Epithelial cell of esophagus (primary cell): Measurements from ENCODE around the gene C1QTNF6.
A peak's percentile ranks its signal among the peaks of the same experiment; 100 is the strongest.

Source experiments
- DNase-seq: peaks from one replicate; pipeline ENCODE4 v3.0.0; 2010; ENCODE audit warnings: low read depth
- H3K4me3 ChIP-seq: 2 replicates; pipeline ENCODE4 v1.5.1; 2011; ENCODE audit warnings: mild to moderate bottlenecking, low read length, control low read depth
- TF ChIP-seq, protein P1 (sequence below): IDR thresholded peaks from 2 replicates; pipeline ENCODE4 v1.5.1; 2011; ENCODE audit warnings: low read depth, mild to moderate bottlenecking, low read length, control low read depth, inconsistent platforms; ENCODE audit not compliant: insufficient read depth; ENCODE audit errors: missing control alignments

C1QTNF6 gene

DNA sequence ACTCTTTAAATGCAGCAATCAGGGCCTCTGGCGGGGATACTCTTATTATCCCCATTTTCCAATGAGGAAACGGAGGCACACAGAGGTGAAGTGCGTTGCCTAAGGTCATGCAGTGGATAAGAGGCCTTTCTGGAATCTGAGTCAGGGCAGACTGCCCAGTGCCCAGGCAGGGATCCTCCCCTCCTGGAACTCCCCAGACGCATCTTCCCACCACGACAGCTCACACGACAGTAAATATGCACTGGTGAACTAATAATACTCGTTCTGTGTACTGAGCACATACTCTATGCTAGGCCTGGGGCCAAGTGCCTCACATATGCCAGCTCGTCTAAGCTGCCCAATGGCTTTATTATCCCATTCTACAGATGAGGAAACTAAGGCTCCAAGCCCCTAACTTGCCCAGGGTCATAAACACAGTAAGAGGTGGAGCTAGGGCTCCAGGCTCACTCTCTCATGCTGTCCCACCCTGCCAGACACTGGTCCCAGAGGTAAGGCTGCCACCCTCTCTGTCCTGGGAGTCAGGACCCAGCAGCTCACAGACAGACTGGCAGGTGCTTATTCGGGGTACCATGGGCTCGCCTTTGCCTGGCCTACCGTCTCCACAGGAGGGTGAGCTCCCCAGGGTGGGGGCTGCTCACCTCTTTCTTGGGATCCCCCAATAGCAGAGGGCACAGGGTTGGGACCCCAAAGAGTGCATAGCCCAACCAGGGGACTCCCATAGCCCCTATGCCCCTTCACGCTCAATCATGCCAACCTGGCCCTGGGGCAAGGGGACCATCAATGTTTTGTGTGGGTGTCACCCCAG lies 40.7 kb downstream of the C1QTNF6 start:
- TF ChIP-seq, protein P1, sequence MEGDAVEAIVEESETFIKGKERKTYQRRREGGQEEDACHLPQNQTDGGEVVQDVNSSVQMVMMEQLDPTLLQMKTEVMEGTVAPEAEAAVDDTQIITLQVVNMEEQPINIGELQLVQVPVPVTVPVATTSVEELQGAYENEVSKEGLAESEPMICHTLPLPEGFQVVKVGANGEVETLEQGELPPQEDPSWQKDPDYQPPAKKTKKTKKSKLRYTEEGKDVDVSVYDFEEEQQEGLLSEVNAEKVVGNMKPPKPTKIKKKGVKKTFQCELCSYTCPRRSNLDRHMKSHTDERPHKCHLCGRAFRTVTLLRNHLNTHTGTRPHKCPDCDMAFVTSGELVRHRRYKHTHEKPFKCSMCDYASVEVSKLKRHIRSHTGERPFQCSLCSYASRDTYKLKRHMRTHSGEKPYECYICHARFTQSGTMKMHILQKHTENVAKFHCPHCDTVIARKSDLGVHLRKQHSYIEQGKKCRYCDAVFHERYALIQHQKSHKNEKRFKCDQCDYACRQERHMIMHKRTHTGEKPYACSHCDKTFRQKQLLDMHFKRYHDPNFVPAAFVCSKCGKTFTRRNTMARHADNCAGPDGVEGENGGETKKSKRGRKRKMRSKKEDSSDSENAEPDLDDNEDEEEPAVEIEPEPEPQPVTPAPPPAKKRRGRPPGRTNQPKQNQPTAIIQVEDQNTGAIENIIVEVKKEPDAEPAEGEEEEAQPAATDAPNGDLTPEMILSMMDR, result no peak
- no peak overlapping the region for H3K4me3 ChIP-seq

DNA sequence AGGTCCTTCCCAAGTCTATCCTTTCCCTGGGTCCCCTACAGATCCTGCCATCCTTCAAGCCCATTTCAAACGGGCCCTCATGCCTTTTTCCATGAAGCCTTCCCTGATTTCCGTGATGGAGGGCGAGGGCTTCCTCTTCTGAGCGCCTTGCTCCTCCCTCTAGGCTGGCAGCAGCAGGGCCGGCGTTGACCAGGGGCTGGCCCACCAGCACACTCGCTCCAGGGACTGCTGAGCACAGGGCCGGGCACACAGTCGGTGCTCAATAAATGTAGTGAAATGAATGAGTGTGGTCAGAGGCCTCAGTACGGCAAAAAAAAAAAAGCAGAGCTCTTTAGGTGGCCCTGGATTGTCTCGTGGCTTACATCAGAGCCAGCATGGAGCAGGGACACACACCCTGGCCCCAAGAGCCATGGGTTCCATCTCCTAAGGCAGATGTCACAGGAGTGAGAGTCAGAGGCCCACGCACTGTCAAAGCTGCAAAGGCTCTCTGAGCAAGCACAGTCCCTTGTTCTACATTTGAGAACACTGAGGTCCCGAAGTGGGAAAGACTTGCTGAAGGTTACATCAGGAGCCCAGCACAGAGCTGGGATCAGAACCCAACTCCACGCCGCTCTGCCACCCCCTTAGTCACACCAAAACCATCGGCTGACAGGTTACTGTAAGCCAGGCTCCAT lies 41.4 kb downstream of the C1QTNF6 start:
- DNase-seq, result no peak
- TF ChIP-seq, protein P1, result no peak
- H3K4me3 ChIP-seq, result no peak overlapping the region

More for the DNA sequence above, 40.7 kb downstream of the C1QTNF6 start:
- DNase-seq, result no peak

DNA sequence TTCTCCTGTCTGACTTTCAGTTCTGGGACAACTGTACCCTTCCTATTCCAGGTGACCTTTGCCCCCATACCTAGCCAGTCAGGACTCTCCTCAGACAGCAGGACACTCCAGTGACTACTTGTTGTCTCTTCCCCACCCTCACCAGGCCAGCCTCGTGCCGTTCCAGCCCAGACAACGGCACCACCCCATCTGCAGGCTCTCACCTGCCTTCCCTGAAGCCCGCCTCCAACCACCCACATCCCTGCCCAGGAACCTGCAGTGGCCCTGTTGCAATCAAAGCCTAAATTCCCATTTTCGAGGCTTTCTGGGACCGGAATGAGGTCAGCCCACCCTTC lies 42.0 kb downstream of the C1QTNF6 start:
- no peak overlapping the region for H3K4me3 ChIP-seq
- TF ChIP-seq, protein P1, result no peak
- DNase-seq, result peak; percentile 83

DNA sequence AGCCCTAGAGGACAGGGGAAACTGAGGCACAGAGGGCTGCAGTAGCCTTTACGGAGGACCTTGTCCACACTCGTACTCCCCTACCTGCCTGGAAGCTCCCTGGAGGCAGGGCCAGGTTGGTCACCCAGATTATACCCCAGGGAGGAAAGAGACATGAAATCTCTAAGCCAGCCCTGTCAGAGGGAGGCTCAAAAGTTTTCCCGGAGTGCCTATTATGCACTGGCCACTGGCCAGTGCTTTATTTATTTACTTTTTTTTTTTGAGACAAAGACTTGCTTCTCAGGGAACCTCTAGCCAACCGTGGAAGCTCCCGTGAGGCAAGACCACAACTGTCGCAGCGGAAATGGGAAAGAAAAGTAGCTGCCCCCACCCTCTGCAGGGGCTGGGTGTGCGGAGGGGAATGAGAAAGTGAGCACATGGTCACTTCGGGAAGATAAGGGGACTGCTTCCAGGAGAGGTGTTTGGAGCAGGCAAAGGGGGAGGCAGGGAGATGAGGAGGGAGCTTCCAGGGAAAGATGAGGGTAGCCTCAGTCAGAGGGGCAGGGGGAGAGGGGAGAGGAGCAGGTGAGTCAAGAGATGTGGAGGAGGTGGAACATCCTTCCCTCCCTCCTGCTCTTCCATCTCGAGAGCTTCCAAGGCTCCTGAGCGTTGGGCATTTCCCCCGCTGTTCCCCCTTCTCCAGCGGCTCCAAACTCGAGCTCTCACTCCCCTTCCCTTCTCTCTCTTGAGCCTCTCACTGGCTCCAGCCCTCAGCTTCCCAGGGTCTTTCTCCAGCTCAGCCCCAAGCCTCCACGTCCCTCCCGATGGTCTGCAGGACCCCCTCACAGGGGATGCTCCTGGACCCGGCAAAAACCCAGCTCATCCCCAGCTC lies 42.6 kb downstream of the C1QTNF6 start:
- TF ChIP-seq, protein P1, result no peak
- H3K4me3 ChIP-seq, result no peak overlapping the region
- DNase-seq, result no peak

DNA sequence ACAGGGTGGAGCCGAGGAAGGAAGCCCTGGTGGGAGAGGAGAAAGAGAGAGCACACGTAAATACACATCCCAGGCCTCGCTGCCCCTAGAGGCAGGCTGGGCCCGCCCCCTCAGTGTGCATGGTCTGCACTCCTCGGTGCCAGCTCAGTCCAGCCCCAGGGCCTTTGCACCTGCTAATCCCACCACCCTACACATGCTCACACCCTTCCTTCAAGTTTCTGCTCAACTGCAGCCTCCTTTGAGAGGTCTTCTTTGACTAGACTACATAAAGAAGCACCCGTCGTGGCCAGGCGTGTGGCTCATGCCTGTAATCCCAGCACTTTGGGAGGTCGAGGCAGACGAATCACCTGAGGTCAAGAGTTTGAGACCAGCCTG lies 43.9 kb downstream of the C1QTNF6 start:
- TF ChIP-seq, protein P1, result no peak
- no peak overlapping the region for H3K4me3 ChIP-seq
- no peak for DNase-seq

DNA sequence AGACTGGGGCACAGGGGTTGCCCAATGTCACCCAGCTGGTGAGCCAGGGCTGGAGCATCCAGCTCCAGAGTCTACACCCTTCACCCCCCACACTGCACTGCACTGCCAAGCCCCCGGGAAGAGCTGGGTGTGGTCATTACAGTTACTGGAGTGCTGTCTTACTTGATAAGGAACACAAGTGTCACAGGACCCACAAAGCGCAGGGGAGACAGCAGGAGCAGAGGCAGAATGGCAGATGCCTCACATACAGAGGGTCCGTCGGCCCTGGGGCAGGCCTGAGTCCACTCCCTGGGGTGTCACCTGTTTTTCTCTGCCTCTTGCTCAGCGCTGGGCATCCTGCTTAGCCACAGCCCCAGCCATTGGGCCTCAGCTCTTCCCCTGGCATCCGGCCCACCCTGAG lies 46.1 kb downstream of the C1QTNF6 start:
- DNase-seq, result no peak
- TF ChIP-seq, protein P1, result no peak
- no peak overlapping the region for H3K4me3 ChIP-seq
